HL-60 (cell line): ENCODE results near the gene LUM.

Source experiments
- CTCF ChIP-seq: IDR thresholded peaks from one replicate; pipeline ENCODE4 v1.5.1; 2011; ENCODE audit warnings: low read length, control low read depth, inconsistent platforms; ENCODE audit not compliant: insufficient read depth
- POLR2AphosphoS5 ChIP-seq: IDR thresholded peaks from 2 replicates; pipeline ENCODE4 v1.6.1; 2012; ENCODE audit warnings: low read depth
- REST ChIP-seq: IDR thresholded peaks from 2 replicates; pipeline ENCODE4 v1.6.1; 2012; ENCODE audit warnings: low read depth; ENCODE audit not compliant: insufficient replicate concordance
- SPI1 ChIP-seq: IDR thresholded peaks from 2 replicates; pipeline ENCODE4 v1.6.1; 2012; ENCODE audit warnings: low read depth, mild to moderate bottlenecking, borderline replicate concordance

- TF ChIP-seq CTCF (no peak), SPI1 (no peak), REST (no peak), POLR2AphosphoS5 (no peak)
Observed at GRCh38 chr12:91106283-91106682, 5.0 kb downstream of the LUM start.
